HS-27A (cell line): ENCODE measurements around the gene FECH.

Source experiments
- DNase-seq: peaks from one replicate; pipeline ENCODE4 v3.0.0-alpha.2; 2012; ENCODE audit warnings: low read depth, missing footprints

FECH gene

GRCh38 chr18:57581301-57581934, 5.1 kb downstream of the FECH start:
- DNase-seq, result no peak

GRCh38 chr18:57579934-57580333, 6.6 kb downstream of the FECH start:
- DNase-seq, result no peak

- DNase-seq, result no peak
Measured at GRCh38 chr18:57576316-57576715, 10.2 kb downstream of the FECH start.

- DNase-seq, result no peak
Measured at GRCh38 chr18:57575542-57575941, 11.0 kb downstream of the FECH start.

GRCh38 chr18:57574866-57575265, 11.6 kb downstream of the FECH start:
- no peak for DNase-seq

- DNase-seq, result no peak
Measured at GRCh38 chr18:57570162-57570561, 16.3 kb downstream of the FECH start.

GRCh38 chr18:57569133-57569532, 17.4 kb downstream of the FECH start:
- no peak for DNase-seq

- DNase-seq, result no peak
Measured at GRCh38 chr18:57561728-57562423, 24.6 kb downstream of the FECH start.

GRCh38 chr18:57561261-57561660, 25.2 kb downstream of the FECH start:
- DNase-seq, result no peak

GRCh38 chr18:57559314-57559713, 27.2 kb downstream of the FECH start:
- DNase-seq, result no peak

- no peak for DNase-seq
Measured at GRCh38 chr18:57555134-57555533, 31.4 kb downstream of the FECH start.

- no peak for DNase-seq
Measured at GRCh38 chr18:57550510-57550909, 36.0 kb downstream of the FECH start.

GRCh38 chr18:57547260-57547659, 39.2 kb downstream of the FECH start:
- DNase-seq, result no peak

GRCh38 chr18:57544936-57545660, 41.4 kb downstream of the FECH start:
- DNase-seq, result no peak

- no peak for DNase-seq
Measured at GRCh38 chr18:57543560-57543959, 42.9 kb downstream of the FECH start.

- DNase-seq, result no peak
Measured at GRCh38 chr18:57542812-57543427, 43.6 kb downstream of the FECH start.

GRCh38 chr18:57542126-57542525, 44.4 kb downstream of the FECH start:
- no peak for DNase-seq

GRCh38 chr18:57539702-57540101, 46.8 kb downstream of the FECH start:
- DNase-seq, result no peak

GRCh38 chr18:57538614-57539013, 47.9 kb downstream of the FECH start:
- DNase-seq, result no peak

GRCh38 chr18:57534511-57534909, 52.0 kb downstream of the FECH start:
- DNase-seq, result no peak

- DNase-seq, result no peak
Measured at GRCh38 chr18:57533868-57534510, 52.5 kb downstream of the FECH start.
